Endothelial cell of umbilical vein (primary cell): ENCODE data around the gene DCTD. TPM values are rescaled to one million over a fixed set of nuclear protein-coding genes. Genes with fewer than 3 reads are reported as not detected.

Experiments used
- BruUV-seq: library from RNA; stranded (reverse); fragments of 400-500 nt; replicated peaks from 2 replicates; lab custom pipeline; 2021; lab: Mats Ljungman, UMichigan
- CTCF ChIA-PET: fragments of 300-600, 350-600 bp; sonication (Branson Sonifier 250); formaldehyde crosslinking; loops from one replicate; lab custom pipeline; 2021; ENCODE audit warnings: antibody characterized with exemption, inconsistent platforms; lab: Charles Lee
- POLR2A ChIA-PET: fragments of 300-600, 350-600 bp; sonication (Branson Sonifier 250); formaldehyde crosslinking; loops from one replicate; lab custom pipeline; 2021; ENCODE audit warnings: antibody characterized with exemption, inconsistent platforms; lab: Charles Lee
- DNase-seq: peaks from one replicate; pipeline ENCODE4 v3.0.0-alpha.2; 2011; ENCODE audit warnings: low read depth, low spot score
- FAIRE-seq: peaks from 2 replicates; lab custom pipeline; 2011; peaks lifted over from hg19 to GRCh38; lab: Jason Lieb, UNC
- H2AFZ ChIP-seq: 2 replicates; pipeline ENCODE4 v1.6.0; 2012; ENCODE audit warnings: low read depth, low read length, control low read depth, inconsistent platforms
- H3K27ac ChIP-seq: 2 replicates; pipeline ENCODE4 v1.5.1; 2011; ENCODE audit warnings: low read depth, mild to moderate bottlenecking, control low read depth, low read length, moderate library complexity; ENCODE audit not compliant: insufficient read depth
- H3K27me3 ChIP-seq, 2 experiments: 2 replicates each; pipeline versions ENCODE4 v1.6.0 to v1.6.1; 2011; ENCODE audit warnings: low read length in 2 of 2, mixed read lengths in 1 of 2; ENCODE audit not compliant: control insufficient read depth in 2 of 2, insufficient read depth in 2 of 2
- H3K36me3 ChIP-seq, 2 experiments: 2 replicates in 1 of 2; 3 replicates in 1 of 2; pipeline ENCODE4 v1.5.1; 2011; ENCODE audit warnings: low read length in 2 of 2, mild to moderate bottlenecking in 1 of 2, moderate library complexity in 1 of 2; ENCODE audit not compliant: control insufficient read depth in 2 of 2, insufficient read depth in 2 of 2; ENCODE audit errors: extremely low read depth in 1 of 2
- H3K4me1 ChIP-seq: 3 replicates; pipeline ENCODE4 v1.5.1; 2011; ENCODE audit warnings: mild to moderate bottlenecking, low read length; ENCODE audit not compliant: control insufficient read depth, insufficient read depth; ENCODE audit errors: extremely low read depth
- H3K4me2 ChIP-seq: 2 replicates; pipeline ENCODE4 v1.6.1; 2011; ENCODE audit warnings: low read length, control low read depth, mixed read lengths; ENCODE audit not compliant: insufficient read depth
- H3K4me3 ChIP-seq, 3 experiments: fragments of 200-600 bp in 1 of 3; sonication (generic), shearing (Covaris generic) in 1 of 3; replicated peaks in 1 of 3; 2 replicates each; pipeline ENCODE4 v1.5.1; 2011 to 2016; ENCODE audit warnings: control low read depth in 3 of 3, low read length in 3 of 3, mild to moderate bottlenecking in 2 of 3, inconsistent platforms in 1 of 3, low read depth in 1 of 3, moderate library complexity in 1 of 3; ENCODE audit not compliant: insufficient read depth in 1 of 3
- H3K79me2 ChIP-seq: 2 replicates; pipeline ENCODE4 v1.6.0; 2012; ENCODE audit warnings: low read length, inconsistent platforms; ENCODE audit not compliant: control insufficient read depth, insufficient read depth
- H3K9ac ChIP-seq: replicated peaks from 2 replicates; pipeline ENCODE3; 2011; ENCODE audit warnings: low read length, control low read depth; ENCODE audit not compliant: insufficient read depth; ENCODE audit errors: extremely low read depth
- H3K9me1 ChIP-seq: replicated peaks from 3 replicates; pipeline ENCODE4 v1.6.0; 2011; ENCODE audit warnings: mild to moderate bottlenecking, low read length; ENCODE audit not compliant: control insufficient read depth, insufficient read depth; ENCODE audit errors: extremely low read depth
- H3K9me3 ChIP-seq: replicated peaks from 2 replicates; pipeline ENCODE4 v1.5.1; 2012; ENCODE audit warnings: low read length, inconsistent platforms; ENCODE audit not compliant: control insufficient read depth, insufficient read depth
- H4K20me1 ChIP-seq: replicated peaks from 2 replicates; pipeline ENCODE3; 2011; ENCODE audit warnings: mild to moderate bottlenecking, low read length; ENCODE audit not compliant: control insufficient read depth, insufficient read depth; ENCODE audit errors: extremely low read depth
- EZH2 ChIP-seq: IDR thresholded peaks from 2 replicates; pipeline ENCODE4 v1.6.1; 2012; ENCODE audit warnings: borderline replicate concordance, low read depth, mild to moderate bottlenecking, moderate library complexity, low read length, inconsistent platforms; ENCODE audit not compliant: severe bottlenecking
- FOS ChIP-seq: IDR thresholded peaks from 2 replicates; pipeline ENCODE4 v1.6.1; 2011; ENCODE audit warnings: mild to moderate bottlenecking, low read length, moderate library complexity, borderline replicate concordance; ENCODE audit not compliant: insufficient read depth
- GATA2 ChIP-seq: IDR thresholded peaks from 2 replicates; pipeline ENCODE4 v1.7.0; 2011; ENCODE audit warnings: low read depth, mild to moderate bottlenecking, moderate library complexity, mixed read lengths, low read length; ENCODE audit not compliant: insufficient read length, insufficient read depth
- JUN ChIP-seq: IDR thresholded peaks from 2 replicates; pipeline ENCODE4 v1.6.1; 2011; ENCODE audit warnings: borderline replicate concordance, low read depth; ENCODE audit not compliant: insufficient read length, insufficient read depth
- MYC ChIP-seq: IDR thresholded peaks from one replicate; pipeline ENCODE4 v1.6.1; 2011; ENCODE audit warnings: mild to moderate bottlenecking, low read depth, low read length
- POLR2A ChIP-seq: IDR thresholded peaks from 2 replicates; pipeline ENCODE4 v1.6.1; 2012; ENCODE audit warnings: low read depth, mild to moderate bottlenecking, control low read depth, low read length
- POLR2AphosphoS5 ChIP-seq: IDR thresholded peaks from 2 replicates; pipeline ENCODE4 v1.6.1; 2012; ENCODE audit warnings: low read depth, mild to moderate bottlenecking, control low read depth, low read length, moderate library complexity; ENCODE audit not compliant: insufficient read depth
- dilution Hi-C: fragments of 300-500 bp; cut with MboI; formaldehyde crosslinking; loops from one replicate; pipeline ENCODE4 v1.15.0; 2019; ENCODE audit warnings: low sequenced_read_pairs; ENCODE audit not compliant: extremely low pct_ligation_motif_present
- intact Hi-C: fragments of 100-400 bp; cut with micrococcal nuclease; formaldehyde crosslinking; loops from one replicate; pipeline ENCODE4 v1.10.0; 2022
- polyA plus RNA-seq, 4 experiments: library from polyadenylated mRNA; depleted of rRNA in 3 of 4; stranded (reverse) in 3 of 4; unstranded in 1 of 4; fragments of >200 nt; gene quantifications; 2 replicates each; pipeline versions ENCODE4 v1.2.1 to v1.2.3, GENCODE V29; 2011 to 2012; ENCODE audit warnings: missing spikeins in 1 of 4
- total RNA-seq: library from RNA; stranded (reverse); gene quantifications from 2 replicates; pipeline ENCODE4 v1.2.3, GENCODE V29; 2021
- TF ChIP-seq, protein P1 (sequence below), 2 donors: IDR thresholded peaks; 1 replicate in 1 of 2; 2 replicates in 1 of 2; pipeline ENCODE4 v1.5.1; 2011; ENCODE audit warnings: low read length in 2 of 2, mild to moderate bottlenecking in 2 of 2, moderate library complexity in 2 of 2, control low read depth in 1 of 2, inconsistent platforms in 1 of 2, low read depth in 1 of 2; ENCODE audit not compliant: insufficient read depth in 1 of 2; ENCODE audit errors: extremely low read depth in 1 of 2
- TF ChIP-seq, protein P2 (sequence below): IDR thresholded peaks from 2 replicates; pipeline ENCODE4 v1.6.1; 2011; ENCODE audit not compliant: insufficient read depth, insufficient read length

DCTD gene
- total and polyA plus RNA-seq, 2 donors (not counting 3 experiments of a cell fraction or from before 2014, with no cell fraction given), result 105 to 111 TPM

DNA sequence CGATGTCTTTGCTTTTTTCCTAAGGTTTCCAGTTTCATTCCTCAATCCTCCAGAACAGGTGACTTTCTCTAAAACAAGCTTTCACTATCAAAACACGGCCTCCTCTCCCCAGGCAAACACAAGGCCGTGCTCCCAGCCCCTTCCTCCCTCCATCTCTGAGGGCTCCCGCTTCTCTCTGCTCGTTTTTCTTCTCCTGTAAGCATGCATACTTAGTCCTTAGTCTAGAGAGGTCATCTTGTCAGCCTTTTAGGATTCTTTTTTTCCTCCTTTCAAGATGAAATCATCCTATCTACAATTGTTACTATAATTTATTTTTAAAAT, 18.7 kb downstream of the DCTD start:
- no peaks in the 10 kb centered on the region for H3K9me1 ChIP-seq
- H3K4me2 ChIP-seq, result no peak overlapping the region
- H4K20me1 ChIP-seq, result no peaks in the 10 kb centered on the region
- ChIA-PET CTCF (no interaction called here), POLR2A (no interaction called here)
- no peak overlapping the region for H3K4me3 ChIP-seq
- no peaks in the 10 kb centered on the region for H3K79me2 ChIP-seq
- H3K27ac ChIP-seq, result no peak overlapping the region
- H3K9ac ChIP-seq, result no peak overlapping the region
- H2AFZ ChIP-seq, result no peak overlapping the region
- no TSS peak for BruUV-seq
- H3K4me1 ChIP-seq, result no peaks in the 10 kb centered on the region
- no peaks in the 10 kb centered on the region for H3K27me3 ChIP-seq
- H3K36me3 ChIP-seq, result peaks cover 4 to 27% of the 10 kb centered on the region in 2 experiments
- intact Hi-C loops (no loop called here), dilution Hi-C loops (no loop called here)
- FAIRE-seq (no peak), DNase-seq (no peak)
- TF ChIP-seq POLR2A (no peak), JUN (no peak), POLR2AphosphoS5 (no peak), EZH2 (no peak), GATA2 (no peak), FOS (no peak), MYC (no peak)
- TF ChIP-seq, protein P1, sequence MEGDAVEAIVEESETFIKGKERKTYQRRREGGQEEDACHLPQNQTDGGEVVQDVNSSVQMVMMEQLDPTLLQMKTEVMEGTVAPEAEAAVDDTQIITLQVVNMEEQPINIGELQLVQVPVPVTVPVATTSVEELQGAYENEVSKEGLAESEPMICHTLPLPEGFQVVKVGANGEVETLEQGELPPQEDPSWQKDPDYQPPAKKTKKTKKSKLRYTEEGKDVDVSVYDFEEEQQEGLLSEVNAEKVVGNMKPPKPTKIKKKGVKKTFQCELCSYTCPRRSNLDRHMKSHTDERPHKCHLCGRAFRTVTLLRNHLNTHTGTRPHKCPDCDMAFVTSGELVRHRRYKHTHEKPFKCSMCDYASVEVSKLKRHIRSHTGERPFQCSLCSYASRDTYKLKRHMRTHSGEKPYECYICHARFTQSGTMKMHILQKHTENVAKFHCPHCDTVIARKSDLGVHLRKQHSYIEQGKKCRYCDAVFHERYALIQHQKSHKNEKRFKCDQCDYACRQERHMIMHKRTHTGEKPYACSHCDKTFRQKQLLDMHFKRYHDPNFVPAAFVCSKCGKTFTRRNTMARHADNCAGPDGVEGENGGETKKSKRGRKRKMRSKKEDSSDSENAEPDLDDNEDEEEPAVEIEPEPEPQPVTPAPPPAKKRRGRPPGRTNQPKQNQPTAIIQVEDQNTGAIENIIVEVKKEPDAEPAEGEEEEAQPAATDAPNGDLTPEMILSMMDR (IDR thresholded peaks at IDR 0.05; ENCODE audit: extremely low read depth in 1 of 2, insufficient read depth in 1 of 2, low read depth in 1 of 2, low read length in 2 of 2), result no peak
- TF ChIP-seq, protein P2, sequence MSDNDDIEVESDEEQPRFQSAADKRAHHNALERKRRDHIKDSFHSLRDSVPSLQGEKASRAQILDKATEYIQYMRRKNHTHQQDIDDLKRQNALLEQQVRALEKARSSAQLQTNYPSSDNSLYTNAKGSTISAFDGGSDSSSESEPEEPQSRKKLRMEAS, result no peak
- no peaks in the 10 kb centered on the region for H3K9me3 ChIP-seq
